HG02763 (cell line): ENCODE results near the gene NEURL2.

Source experiments
- ATAC-seq: cut with Tn5 transposase; IDR thresholded peaks from one replicate; pipeline ENCODE4 v1.9.1; 2021; ENCODE audit warnings: mild to moderate bottlenecking, moderate library complexity; ENCODE audit not compliant: unreplicated experiment

The NEURL2 gene

DNA sequence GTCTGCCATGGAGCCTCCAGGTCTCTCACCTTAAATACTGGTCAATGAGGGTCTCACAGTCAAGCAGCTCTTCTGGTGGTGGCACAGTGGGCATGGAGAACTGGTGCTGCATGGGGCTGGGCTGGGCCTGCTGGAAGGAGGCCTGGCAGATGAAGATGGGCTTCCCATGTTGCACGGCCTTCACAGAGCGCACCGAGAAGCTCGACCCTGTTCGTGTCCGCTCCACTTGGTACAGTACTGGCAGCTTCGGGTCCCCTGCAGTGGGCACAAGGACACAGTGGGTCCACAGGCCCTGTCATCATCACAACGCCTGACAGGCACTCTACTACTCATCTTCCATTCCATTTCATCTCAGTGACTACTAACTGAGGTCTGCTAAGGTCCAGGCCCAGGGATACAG lies 42.6 kb downstream of the NEURL2 start:
- no peak for ATAC-seq

DNA sequence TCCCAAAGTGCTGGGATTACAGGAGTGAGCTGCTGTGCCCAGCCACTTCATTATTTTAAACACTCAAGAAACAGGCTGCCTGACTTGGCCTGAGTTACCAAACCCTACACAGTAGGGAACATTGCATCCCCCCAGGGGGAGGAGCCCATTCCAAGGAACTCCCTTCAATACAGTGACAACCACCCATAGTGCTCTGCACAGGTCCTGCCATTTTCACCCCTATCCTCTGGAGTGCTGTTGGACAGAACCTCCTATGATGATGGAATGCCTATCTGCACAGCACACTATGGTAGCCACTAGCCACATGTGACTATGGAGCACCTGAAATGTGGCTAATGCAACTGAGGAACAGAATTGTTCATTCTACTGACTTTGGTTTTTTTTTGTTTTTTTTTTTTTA lies 45.6 kb downstream of the NEURL2 start:
- no peak for ATAC-seq

DNA sequence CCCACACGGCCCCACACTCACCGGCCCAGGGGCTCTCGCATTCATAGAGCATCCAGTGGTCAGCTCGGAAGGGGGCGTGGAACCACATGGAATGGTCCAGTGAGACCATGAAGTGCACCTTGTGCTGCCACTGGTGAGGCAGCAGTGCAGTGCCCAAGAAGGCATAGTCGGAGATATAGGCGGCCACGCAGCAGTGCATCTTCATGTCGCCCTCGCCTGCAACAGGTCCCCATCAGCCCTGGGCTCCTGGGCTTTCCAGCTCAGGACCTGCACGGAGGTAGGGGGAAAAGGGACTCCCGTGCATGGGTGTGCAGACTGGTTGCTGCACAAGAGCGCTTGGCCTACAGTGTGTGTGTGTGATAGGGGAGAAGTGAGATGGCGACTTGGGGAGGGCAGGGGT lies 47.5 kb downstream of the NEURL2 start:
- no peak for ATAC-seq

DNA sequence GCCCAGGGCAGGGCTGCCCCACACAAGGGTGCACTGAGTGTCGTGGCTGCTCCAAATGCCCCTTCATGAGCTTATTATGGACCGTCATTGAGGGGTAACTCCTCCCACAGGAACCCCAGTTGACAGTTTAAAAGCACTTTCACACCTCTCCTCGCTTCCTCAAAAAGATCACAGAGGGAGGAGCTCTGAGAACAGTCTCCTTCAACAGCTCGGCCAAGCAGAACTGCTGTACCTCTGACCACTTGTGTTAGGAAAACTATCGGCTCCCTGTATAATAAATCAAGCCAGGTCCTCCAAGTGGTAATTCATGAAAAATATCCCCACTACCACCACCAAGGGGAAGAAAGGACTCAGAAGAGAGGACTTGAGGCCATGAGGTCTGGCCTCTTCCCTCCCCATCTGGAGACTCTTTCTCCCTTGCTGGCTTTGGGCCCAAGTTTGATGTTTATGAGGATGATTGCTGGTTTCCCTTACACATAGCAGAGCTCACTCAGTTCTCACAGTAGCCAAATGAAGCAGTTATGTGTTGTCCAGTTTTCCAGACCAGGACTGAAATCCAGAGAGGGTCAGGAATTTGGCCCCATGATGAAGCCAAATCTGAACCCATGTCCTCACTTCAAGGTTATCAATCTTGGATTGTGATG lies 48.7 kb downstream of the NEURL2 start:
- ATAC-seq, result no peak

DNA sequence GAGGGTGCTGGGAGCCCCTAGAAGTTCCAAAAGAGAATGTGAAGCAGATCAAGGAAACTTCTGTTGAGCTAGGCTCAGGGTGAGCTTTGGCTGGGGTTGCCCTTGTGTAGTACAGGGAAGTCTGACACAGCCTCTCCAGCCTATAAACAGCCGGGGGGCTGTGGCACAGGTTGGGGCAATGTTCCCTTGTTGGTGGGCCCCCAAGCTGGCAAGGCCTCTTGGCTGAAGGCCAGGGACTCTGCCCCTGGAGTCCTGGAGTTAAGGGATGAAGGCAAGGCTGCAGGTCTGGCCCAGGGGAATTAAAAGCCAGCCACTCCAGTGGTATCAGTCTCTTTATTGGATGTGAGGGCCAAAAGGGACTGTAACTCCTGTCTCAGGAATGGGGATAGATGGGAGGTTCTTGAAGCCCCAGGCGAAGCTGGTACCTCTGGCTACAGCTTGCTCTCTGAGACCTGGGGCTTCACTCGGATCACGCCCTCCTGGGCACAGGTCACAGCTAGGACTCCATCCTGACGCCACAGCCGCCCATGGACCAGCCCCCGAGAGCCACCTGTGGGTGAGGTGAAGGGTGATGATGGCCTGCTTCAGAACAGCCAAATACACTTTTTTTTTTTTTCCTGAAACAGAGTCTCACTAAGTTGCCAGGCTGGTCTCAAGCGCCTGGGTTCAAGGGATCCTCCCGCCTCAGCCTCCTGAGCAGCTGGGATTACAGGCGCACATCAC lies 49.4 kb downstream of the NEURL2 start:
- no peak for ATAC-seq

DNA sequence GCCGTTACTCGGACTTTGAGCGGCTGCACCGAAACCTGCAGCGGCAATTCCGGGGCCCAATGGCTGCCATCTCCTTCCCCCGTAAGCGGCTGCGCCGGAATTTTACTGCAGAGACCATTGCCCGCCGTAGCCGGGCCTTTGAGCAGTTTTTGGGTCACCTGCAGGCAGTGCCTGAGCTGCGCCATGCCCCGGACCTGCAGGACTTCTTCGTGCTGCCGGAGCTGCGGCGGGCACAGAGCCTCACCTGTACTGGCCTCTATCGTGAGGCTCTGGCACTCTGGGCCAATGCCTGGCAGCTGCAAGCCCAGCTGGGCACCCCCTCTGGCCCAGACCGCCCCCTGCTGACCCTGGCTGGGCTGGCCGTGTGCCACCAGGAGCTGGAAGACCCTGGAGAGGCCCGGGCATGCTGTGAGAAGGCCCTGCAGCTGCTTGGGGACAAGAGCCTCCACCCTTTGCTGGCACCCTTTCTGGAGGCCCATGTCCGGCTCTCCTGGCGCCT lies 50.3 kb downstream of the NEURL2 start:
- no peak for ATAC-seq
